Ishikawa (cell line): ENCODE measurements around the gene CYS1.

Experiments
- CEBPB ChIP-seq: IDR thresholded peaks from 2 replicates; pipeline ENCODE4 v1.6.1; 2012
- CREB1 ChIP-seq: IDR thresholded peaks from 2 replicates; pipeline ENCODE4 v1.6.1; 2012; ENCODE audit warnings: low read depth
- EGR1 ChIP-seq: IDR thresholded peaks from 2 replicates; pipeline ENCODE4 v1.6.1; 2012
- EP300 ChIP-seq: IDR thresholded peaks from 2 replicates; pipeline ENCODE4 v1.6.1; 2012; ENCODE audit warnings: borderline replicate concordance
- FOXM1 ChIP-seq: IDR thresholded peaks from 2 replicates; pipeline ENCODE4 v1.6.1; 2012; ENCODE audit warnings: low read depth, borderline replicate concordance
- NFIC ChIP-seq: IDR thresholded peaks from 2 replicates; pipeline ENCODE4 v1.6.1; 2012
- RAD21 ChIP-seq: IDR thresholded peaks from 2 replicates; pipeline ENCODE4 v1.6.1; 2012; ENCODE audit warnings: low read depth
- TAF1 ChIP-seq: IDR thresholded peaks from 2 replicates; pipeline ENCODE4 v1.6.1; 2012; ENCODE audit warnings: low read depth, mild to moderate bottlenecking
- TCF12 ChIP-seq: IDR thresholded peaks from 2 replicates; pipeline ENCODE4 v1.6.1; 2012; ENCODE audit warnings: low read depth
- TEAD4 ChIP-seq: IDR thresholded peaks from 2 replicates; pipeline ENCODE4 v1.6.1; 2012
- YY1 ChIP-seq: IDR thresholded peaks from 2 replicates; pipeline ENCODE4 v1.6.1; 2012; ENCODE audit warnings: low read depth
- ZBTB7A ChIP-seq: IDR thresholded peaks from 2 replicates; pipeline ENCODE4 v1.6.1; 2012; ENCODE audit warnings: low read depth
- TF ChIP-seq, protein P1 (sequence below): IDR thresholded peaks from 2 replicates; pipeline ENCODE4 v1.6.1; 2012
- TF ChIP-seq, protein P2 (sequence below): IDR thresholded peaks from 2 replicates; pipeline ENCODE4 v1.6.1; 2012; ENCODE audit warnings: low read depth, mild to moderate bottlenecking
- TF ChIP-seq, protein P3 (sequence below): IDR thresholded peaks from 2 replicates; pipeline ENCODE4 v1.6.1; 2012

The CYS1 gene

DNA sequence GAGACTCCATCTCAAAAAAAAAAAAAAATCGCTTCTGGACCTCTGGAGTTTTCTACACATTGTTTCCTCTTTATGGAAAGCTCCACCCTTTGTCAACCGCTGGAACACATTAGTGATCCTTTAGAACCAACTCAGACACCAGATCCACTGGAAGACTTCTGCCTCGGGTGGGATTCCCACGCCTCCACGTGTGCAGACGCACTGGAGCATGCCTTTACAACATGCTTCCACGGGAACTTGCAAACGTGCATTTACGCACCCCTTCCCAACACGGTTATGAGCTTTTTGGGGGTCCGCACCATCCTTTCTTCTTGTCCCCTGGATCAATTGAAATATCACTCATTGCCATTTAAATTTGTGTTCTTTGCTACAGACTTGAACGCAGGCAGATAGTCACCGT is 5.1 kb downstream of the CYS1 start:
- TF ChIP-seq TEAD4: no peak
- no peak for TF ChIP-seq FOXM1
- no peak for TF ChIP-seq EGR1
- TF ChIP-seq RAD21: no peak
- TF ChIP-seq CEBPB: no peak
- TF ChIP-seq TCF12: no peak
- no peak for TF ChIP-seq ZBTB7A
- TF ChIP-seq, protein P1, sequence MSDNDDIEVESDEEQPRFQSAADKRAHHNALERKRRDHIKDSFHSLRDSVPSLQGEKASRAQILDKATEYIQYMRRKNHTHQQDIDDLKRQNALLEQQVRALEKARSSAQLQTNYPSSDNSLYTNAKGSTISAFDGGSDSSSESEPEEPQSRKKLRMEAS: no peak
- no peak for TF ChIP-seq TAF1
- TF ChIP-seq, protein P2, sequence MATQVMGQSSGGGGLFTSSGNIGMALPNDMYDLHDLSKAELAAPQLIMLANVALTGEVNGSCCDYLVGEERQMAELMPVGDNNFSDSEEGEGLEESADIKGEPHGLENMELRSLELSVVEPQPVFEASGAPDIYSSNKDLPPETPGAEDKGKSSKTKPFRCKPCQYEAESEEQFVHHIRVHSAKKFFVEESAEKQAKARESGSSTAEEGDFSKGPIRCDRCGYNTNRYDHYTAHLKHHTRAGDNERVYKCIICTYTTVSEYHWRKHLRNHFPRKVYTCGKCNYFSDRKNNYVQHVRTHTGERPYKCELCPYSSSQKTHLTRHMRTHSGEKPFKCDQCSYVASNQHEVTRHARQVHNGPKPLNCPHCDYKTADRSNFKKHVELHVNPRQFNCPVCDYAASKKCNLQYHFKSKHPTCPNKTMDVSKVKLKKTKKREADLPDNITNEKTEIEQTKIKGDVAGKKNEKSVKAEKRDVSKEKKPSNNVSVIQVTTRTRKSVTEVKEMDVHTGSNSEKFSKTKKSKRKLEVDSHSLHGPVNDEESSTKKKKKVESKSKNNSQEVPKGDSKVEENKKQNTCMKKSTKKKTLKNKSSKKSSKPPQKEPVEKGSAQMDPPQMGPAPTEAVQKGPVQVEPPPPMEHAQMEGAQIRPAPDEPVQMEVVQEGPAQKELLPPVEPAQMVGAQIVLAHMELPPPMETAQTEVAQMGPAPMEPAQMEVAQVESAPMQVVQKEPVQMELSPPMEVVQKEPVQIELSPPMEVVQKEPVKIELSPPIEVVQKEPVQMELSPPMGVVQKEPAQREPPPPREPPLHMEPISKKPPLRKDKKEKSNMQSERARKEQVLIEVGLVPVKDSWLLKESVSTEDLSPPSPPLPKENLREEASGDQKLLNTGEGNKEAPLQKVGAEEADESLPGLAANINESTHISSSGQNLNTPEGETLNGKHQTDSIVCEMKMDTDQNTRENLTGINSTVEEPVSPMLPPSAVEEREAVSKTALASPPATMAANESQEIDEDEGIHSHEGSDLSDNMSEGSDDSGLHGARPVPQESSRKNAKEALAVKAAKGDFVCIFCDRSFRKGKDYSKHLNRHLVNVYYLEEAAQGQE: no peak
- no peak for TF ChIP-seq EP300
- TF ChIP-seq, protein P3, sequence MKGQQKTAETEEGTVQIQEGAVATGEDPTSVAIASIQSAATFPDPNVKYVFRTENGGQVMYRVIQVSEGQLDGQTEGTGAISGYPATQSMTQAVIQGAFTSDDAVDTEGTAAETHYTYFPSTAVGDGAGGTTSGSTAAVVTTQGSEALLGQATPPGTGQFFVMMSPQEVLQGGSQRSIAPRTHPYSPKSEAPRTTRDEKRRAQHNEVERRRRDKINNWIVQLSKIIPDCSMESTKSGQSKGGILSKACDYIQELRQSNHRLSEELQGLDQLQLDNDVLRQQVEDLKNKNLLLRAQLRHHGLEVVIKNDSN: no peak

DNA sequence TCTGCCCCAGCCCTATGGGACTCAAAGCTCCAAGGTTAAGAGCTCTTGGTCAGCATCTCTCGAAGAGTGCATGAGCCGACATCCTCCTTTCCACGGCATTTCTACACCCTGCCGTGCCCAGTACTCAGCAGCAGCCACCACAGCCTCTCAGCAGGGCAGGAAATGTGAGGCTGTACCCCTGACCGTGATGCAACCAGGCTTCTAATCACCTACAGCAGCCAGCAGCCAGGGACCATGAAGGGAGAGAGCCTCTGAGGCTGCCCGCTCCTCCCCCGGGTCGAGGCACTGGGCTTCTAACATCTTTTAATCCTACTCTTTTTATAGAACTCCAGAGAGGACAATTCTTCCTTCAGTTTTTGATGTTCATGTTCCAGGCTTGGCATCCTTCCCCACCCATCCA is 6.5 kb downstream of the CYS1 start:
- TF ChIP-seq NFIC: no peak
- TF ChIP-seq, protein P1: no peak
- TF ChIP-seq CEBPB: no peak
- TF ChIP-seq EP300: no peak
- TF ChIP-seq TAF1: no peak
- no peak for TF ChIP-seq TCF12
- no peak for TF ChIP-seq YY1
- TF ChIP-seq ZBTB7A: no peak
- TF ChIP-seq, protein P3: no peak
- TF ChIP-seq RAD21: no peak
- no peak for TF ChIP-seq EGR1
- no peak for TF ChIP-seq CREB1
- TF ChIP-seq FOXM1: no peak
- TF ChIP-seq TEAD4: no peak
- TF ChIP-seq, protein P2: no peak

DNA sequence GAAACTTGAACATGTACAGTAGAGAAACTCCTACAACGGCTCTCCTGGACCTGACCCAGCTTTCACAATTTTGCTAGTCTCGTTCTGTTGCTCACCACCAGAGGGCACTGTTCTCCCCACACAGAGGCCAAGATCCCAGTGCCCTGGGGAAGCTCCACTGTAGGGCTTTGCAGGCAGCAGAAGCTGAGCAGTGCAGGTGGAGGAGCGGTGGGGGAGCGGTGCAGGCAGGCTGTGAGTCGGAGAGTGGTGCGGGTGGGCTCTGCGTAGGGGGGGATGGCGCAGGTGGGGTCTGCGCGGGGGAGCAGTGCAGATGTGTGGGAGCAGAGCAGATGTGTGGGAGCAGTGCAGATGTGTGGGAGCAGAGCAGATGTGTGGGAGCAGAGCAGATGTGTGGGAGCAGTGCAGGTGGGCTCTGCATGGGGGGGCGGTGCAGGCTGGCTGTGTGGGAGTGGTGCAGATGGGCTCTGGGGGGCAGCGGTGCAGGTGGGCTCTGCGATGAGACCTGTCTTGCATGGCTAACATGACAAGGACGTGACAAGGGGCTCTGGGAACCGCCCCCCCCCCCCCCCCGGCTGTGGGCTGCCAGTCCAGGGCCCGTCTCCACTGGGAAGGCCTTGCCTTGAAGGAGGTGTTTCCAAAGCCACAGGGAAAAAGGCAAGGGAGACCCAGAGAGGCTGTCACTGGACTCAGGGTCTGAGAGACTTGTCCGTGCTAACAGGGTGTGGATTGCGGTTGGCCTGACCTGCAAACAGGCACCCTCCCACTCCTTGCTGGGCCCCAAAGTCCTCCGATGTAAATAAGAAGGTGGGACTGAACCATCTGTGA is 7.3 kb downstream of the CYS1 start:
- peak; percentile 44 for TF ChIP-seq NFIC
- peak; percentile 87 for TF ChIP-seq RAD21
- TF ChIP-seq, protein P1: no peak
- TF ChIP-seq CEBPB: peak; percentile 45; the same call in 1 of the 2 replicates
- TF ChIP-seq, protein P2: no peak
- TF ChIP-seq TEAD4: no peak
- TF ChIP-seq CREB1: no peak
- TF ChIP-seq TCF12: no peak

DNA sequence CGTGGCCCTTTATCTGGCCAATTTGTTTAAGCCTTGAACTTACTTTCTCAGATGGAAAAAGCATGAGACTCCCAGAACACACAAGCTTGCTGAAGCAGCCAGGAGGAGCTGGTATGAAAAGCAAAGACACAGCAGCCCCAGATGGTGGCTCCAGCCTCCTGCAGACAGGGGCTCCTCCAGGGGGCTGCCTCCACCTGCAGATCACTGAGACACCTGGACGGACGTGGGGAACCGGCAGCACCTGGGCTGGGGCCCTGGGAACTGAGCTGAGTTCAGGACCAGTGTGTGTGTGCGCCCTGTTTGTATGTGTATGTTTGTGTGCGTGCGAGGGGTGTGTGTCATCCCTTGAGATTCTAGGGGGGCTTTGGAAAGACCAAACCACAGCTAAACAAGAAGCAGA is 8.6 kb downstream of the CYS1 start:
- no peak for TF ChIP-seq CREB1
- no peak for TF ChIP-seq TEAD4
- TF ChIP-seq, protein P2: no peak
- no peak for TF ChIP-seq EP300
- no peak for TF ChIP-seq FOXM1
- no peak for TF ChIP-seq TCF12
- TF ChIP-seq, protein P3: no peak
- TF ChIP-seq YY1: no peak
- TF ChIP-seq ZBTB7A: no peak
- no peak for TF ChIP-seq NFIC
- no peak for TF ChIP-seq TAF1
- TF ChIP-seq, protein P1: no peak
- TF ChIP-seq EGR1: no peak
- TF ChIP-seq RAD21: no peak
- no peak for TF ChIP-seq CEBPB
